Measurements from ENCODE around the gene ATP1A3.

GRCh38 chr19:41957838-41958366 lies 36.1 kb downstream of the ATP1A3 start:
- TF ChIP-seq CTCF (IDR thresholded peaks at IDR 0.05) (peak; percentile 84 to 90 (median 86)), POLR2A (IDR thresholded peaks at IDR 0.05) (no peak), EP300 (IDR thresholded peaks at IDR 0.05) (no peak), POLR2AphosphoS5 (IDR thresholded peaks at IDR 0.05) (no peak)
